ENCODE data around the gene MPV17.

DNA sequence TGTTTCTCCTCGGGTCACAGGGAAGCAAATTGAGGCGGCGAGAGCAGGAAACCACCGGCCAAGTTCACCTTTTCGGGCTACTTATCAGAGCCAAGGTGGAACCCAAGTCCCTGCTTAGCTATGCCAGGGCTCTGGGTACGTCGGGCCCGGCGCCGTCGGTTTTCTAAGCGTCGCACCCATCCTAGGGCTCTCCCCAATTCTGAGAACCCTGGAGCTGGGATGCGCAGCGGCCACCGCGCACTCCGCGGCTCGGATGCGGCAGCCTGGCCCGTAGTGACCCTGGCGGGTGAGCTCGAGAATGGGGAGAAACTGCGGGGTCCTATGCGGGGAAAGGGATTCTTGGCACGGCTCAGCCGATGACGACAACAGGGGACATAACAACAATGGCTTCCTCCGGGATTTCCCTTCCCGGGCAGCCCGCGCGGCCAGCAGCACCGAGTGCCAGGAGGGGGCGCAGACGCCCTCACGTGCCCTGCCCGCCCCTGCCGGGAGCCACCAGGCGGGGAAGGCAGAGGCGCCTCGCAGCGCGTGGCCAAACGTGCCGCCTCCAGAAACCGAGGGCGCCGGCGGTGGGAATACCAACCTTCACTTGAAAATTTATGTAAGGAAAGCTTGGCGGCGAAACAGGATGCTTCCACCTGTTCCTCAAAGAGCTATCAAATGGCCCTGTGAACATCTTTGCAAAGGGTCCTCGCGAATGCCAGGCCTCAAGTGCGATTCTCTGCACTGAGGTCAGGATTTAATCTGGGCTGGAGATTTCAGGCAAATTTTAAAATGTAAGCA, 58.0 kb downstream of the MPV17 start:
- TF ChIP-seq EZH2phosphoT487 (IDR thresholded peaks at IDR 0.05; ENCODE audit: borderline replicate concordance, low read length) = no peak
- TF ChIP-seq, protein P1, sequence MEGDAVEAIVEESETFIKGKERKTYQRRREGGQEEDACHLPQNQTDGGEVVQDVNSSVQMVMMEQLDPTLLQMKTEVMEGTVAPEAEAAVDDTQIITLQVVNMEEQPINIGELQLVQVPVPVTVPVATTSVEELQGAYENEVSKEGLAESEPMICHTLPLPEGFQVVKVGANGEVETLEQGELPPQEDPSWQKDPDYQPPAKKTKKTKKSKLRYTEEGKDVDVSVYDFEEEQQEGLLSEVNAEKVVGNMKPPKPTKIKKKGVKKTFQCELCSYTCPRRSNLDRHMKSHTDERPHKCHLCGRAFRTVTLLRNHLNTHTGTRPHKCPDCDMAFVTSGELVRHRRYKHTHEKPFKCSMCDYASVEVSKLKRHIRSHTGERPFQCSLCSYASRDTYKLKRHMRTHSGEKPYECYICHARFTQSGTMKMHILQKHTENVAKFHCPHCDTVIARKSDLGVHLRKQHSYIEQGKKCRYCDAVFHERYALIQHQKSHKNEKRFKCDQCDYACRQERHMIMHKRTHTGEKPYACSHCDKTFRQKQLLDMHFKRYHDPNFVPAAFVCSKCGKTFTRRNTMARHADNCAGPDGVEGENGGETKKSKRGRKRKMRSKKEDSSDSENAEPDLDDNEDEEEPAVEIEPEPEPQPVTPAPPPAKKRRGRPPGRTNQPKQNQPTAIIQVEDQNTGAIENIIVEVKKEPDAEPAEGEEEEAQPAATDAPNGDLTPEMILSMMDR (IDR thresholded peaks at IDR 0.05; ENCODE audit: low read depth, low read length, poor library complexity, severe bottlenecking) = peak; percentile 73
